SU-DHL-6 (cell line): ENCODE results near the gene PPTC7.

ENCODE experiments used
- H2AFZ ChIP-seq: fragments of 200-600 bp; sonication (generic); 2 replicates; pipeline ENCODE4 v1.6.1; 2014; ENCODE audit warnings: low read depth, mild to moderate bottlenecking, moderate library complexity, mixed read lengths, antibody characterized with exemption, low read length; ENCODE audit not compliant: severe bottlenecking
- H3F3A ChIP-seq: fragments of 200-600 bp; shearing (Covaris generic); 2 replicates; pipeline ENCODE4 v1.6.0; 2016; ENCODE audit warnings: antibody characterized with exemption, mild to moderate bottlenecking; ENCODE audit not compliant: insufficient read depth
- H3K27ac ChIP-seq: fragments of 200-600 bp; sonication (generic); 2 replicates; pipeline ENCODE4 v1.5.1; 2016; ENCODE audit warnings: low read depth, mild to moderate bottlenecking, low read length, moderate library complexity, mixed read lengths
- H3K27me3 ChIP-seq: fragments of 200-600 bp; sonication (generic), shearing (Covaris generic); 2 replicates; pipeline ENCODE4 v1.6.0; 2014; ENCODE audit warnings: mild to moderate bottlenecking, low read length
- H3K36me3 ChIP-seq: fragments of 200-600 bp; sonication (generic); 2 replicates; pipeline ENCODE4 v1.6.1; 2014; ENCODE audit warnings: mild to moderate bottlenecking, low read length, mixed read lengths
- H3K4me2 ChIP-seq: fragments of 300-600, 200-600 bp; shearing (Covaris generic), sonication (generic); 2 replicates; pipeline ENCODE4 v1.6.0; 2014; ENCODE audit warnings: low read length, low read depth, mild to moderate bottlenecking; ENCODE audit not compliant: poor library complexity, severe bottlenecking
- H3K4me3 ChIP-seq: fragments of 200-600 bp; sonication (generic); 2 replicates; pipeline ENCODE4 v1.5.1; 2014; ENCODE audit warnings: antibody characterized with exemption, low read length, mild to moderate bottlenecking, mixed read lengths; ENCODE audit not compliant: insufficient read depth, poor library complexity, severe bottlenecking
- H3K79me2 ChIP-seq: fragments of 200-600 bp; sonication (generic); 2 replicates; pipeline ENCODE4 v1.6.1; 2014; ENCODE audit warnings: mild to moderate bottlenecking, low read length, moderate library complexity; ENCODE audit not compliant: insufficient read depth
- H3K9ac ChIP-seq: fragments of 200-600 bp; sonication (generic); 2 replicates; pipeline ENCODE4 v1.7.0; 2014; ENCODE audit warnings: mild to moderate bottlenecking, low read length
- H3K9me2 ChIP-seq: fragments of 200-600 bp; sonication (generic); replicated peaks from 2 replicates; pipeline ENCODE4 v1.6.1; 2014; ENCODE audit warnings: low read length; ENCODE audit not compliant: insufficient read depth
- H3K9me3 ChIP-seq: fragments of 200-600 bp; sonication (generic); 2 replicates; pipeline ENCODE4 v1.6.1; 2014; ENCODE audit warnings: low read length, mixed read lengths; ENCODE audit not compliant: insufficient read depth
- H4K20me1 ChIP-seq: fragments of 200-600 bp; sonication (generic); 2 replicates; pipeline ENCODE4 v1.6.1; 2014; ENCODE audit warnings: low read depth, mild to moderate bottlenecking, antibody characterized with exemption, low read length, moderate library complexity, mixed read lengths
- CTCF ChIP-seq: fragments of 200-600 bp; sonication (generic); IDR thresholded peaks from one replicate; pipeline ENCODE4 v1.5.1; 2017; ENCODE audit warnings: antibody characterized with exemption, mild to moderate bottlenecking, low read length, moderate library complexity; ENCODE audit not compliant: insufficient read depth, poor library complexity, severe bottlenecking
- EZH2phosphoT487 ChIP-seq: fragments of 200-600 bp; sonication (generic), shearing (Covaris generic); conservative IDR thresholded peaks from 2 replicates; pipeline ENCODE4 v1.6.1; 2018; ENCODE audit warnings: mild to moderate bottlenecking, antibody characterized with exemption, low read length, moderate library complexity, mixed read lengths

PPTC7 gene

GRCh38 chr12:110549716-110550115, 33.4 kb downstream of the PPTC7 start:
- Histone ChIP-seq H3K9me2 (no peaks in the 10 kb centered on the region), H3F3A (no peaks in the 10 kb centered on the region), H3K9me3 (no peaks in the 10 kb centered on the region), H3K4me2 (no peak overlapping the region), H4K20me1 (no peaks in the 10 kb centered on the region), H3K9ac (no peak overlapping the region), H3K4me3 (no peak overlapping the region), H3K36me3 (0 out of 2 replicates have a peak, but pooled peaks cover 17% of the 10 kb centered on the region), H2AFZ (no peak overlapping the region), H3K79me2 (peaks cover 82% of the 10 kb centered on the region), H3K27ac (no peak overlapping the region), H3K27me3 (no peaks in the 10 kb centered on the region)
- TF ChIP-seq EZH2phosphoT487 (no peak), CTCF (no peak)

GRCh38 chr12:110548678-110549077, 34.4 kb downstream of the PPTC7 start:
- no peaks in the 10 kb centered on the region for H3K9me3 ChIP-seq
- H3F3A ChIP-seq, result no peaks in the 10 kb centered on the region
- no peaks in the 10 kb centered on the region for H3K27me3 ChIP-seq
- H3K27ac ChIP-seq, result no peak overlapping the region
- H3K4me2 ChIP-seq, result no peak overlapping the region
- TF ChIP-seq EZH2phosphoT487 (no peak), CTCF (no peak)
- H3K36me3 ChIP-seq, result 0 out of 2 replicates have a peak, but pooled peaks cover 17% of the 10 kb centered on the region
- H3K9me2 ChIP-seq, result no peaks in the 10 kb centered on the region
- no peak overlapping the region for H3K9ac ChIP-seq
- no peak overlapping the region for H3K4me3 ChIP-seq
- no peaks in the 10 kb centered on the region for H4K20me1 ChIP-seq
- no peak overlapping the region for H2AFZ ChIP-seq
- peaks cover 72% of the 10 kb centered on the region for H3K79me2 ChIP-seq

- Histone ChIP-seq H2AFZ (no peak overlapping the region), H4K20me1 (no peaks in the 10 kb centered on the region), H3K27me3 (no peaks in the 10 kb centered on the region), H3K9me3 (no peaks in the 10 kb centered on the region), H3K9me2 (no peaks in the 10 kb centered on the region), H3K79me2 (peaks cover 58% of the 10 kb centered on the region), H3K4me3 (no peak overlapping the region), H3K27ac (no peak overlapping the region), H3K36me3 (0 out of 2 replicates have a peak, but pooled peaks cover 17% of the 10 kb centered on the region), H3K9ac (no peak overlapping the region), H3F3A (no peaks in the 10 kb centered on the region), H3K4me2 (no peak overlapping the region)
- no peak for TF ChIP-seq CTCF
- TF ChIP-seq EZH2phosphoT487, result no peak
Measured at GRCh38 chr12:110547090-110547489, 36.0 kb downstream of the PPTC7 start.

GRCh38 chr12:110546339-110546738, 36.8 kb downstream of the PPTC7 start:
- TF ChIP-seq CTCF (no peak), EZH2phosphoT487 (no peak)
- H3K79me2 ChIP-seq, result peaks cover 51% of the 10 kb centered on the region

More at GRCh38 chr12:110546339-110546738, 36.8 kb downstream of the PPTC7 start:
- Histone ChIP-seq H3K4me2 (no peak overlapping the region), H3K27ac (no peak overlapping the region), H3K9me3 (no peaks in the 10 kb centered on the region), H3K36me3 (0 out of 2 replicates have a peak, but pooled peaks cover 14% of the 10 kb centered on the region), H4K20me1 (no peaks in the 10 kb centered on the region), H3K9ac (no peak overlapping the region), H2AFZ (no peak overlapping the region), H3K9me2 (no peaks in the 10 kb centered on the region), H3F3A (no peaks in the 10 kb centered on the region), H3K4me3 (no peak overlapping the region), H3K27me3 (no peaks in the 10 kb centered on the region)
